GM19099 (cell line): Measurements from ENCODE around the gene SPDYE16.
"Not testable (repeated sequence)": the region's sequence is repeated elsewhere in the genome, so short reads cannot be mapped to it uniquely, and the experiment has no call there.

Experiments used
- POLR2A ChIP-seq: IDR thresholded peaks from 3 replicates; pipeline ENCODE4 v1.6.1; 2011; ENCODE audit warnings: low read depth; ENCODE audit not compliant: insufficient read length; ENCODE audit errors: extremely low read depth

The SPDYE16 gene, protein sequence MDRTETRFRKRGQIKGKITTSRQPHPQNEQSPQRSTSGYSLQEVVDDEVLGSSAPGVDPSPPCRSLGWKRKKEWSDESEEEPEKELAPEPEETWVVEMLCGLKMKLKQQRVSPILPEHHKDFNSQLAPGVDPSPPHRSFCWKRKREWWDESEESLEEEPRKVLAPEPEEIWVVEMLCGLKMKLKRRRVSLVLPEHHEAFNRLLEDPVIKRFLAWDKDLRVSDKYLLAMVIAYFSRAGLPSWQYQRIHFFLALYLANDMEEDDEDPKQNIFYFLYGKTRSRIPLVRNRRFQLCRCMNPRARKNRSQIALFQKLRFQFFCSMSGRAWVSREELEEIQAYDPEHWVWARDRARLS

DNA sequence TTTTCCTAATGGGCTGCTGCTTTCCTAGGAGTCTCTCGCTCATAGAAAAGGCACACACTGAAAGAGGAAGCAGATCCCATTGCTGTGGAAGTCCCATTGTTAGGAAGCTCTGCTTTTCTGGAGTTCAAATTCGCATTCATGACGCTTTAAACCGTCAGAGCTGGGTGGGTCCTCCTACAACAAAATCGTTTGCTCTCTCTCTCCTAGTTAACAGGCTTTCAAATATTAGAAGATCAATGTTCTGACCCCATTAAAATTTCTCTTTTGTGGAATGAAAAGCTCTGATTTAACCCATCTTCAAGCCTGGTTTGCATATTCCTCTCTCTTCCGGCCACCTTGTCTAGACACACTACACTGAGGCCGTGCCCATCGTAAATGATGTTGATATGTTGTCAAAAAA lies at the start of gene SPDYE16:
Gene SPDYE16 (minus strand): TSS at position 101 of the 400 bp plus-strand sequence. CDS start 1,838 bp downstream, outside the sequence.
- not testable (repeated sequence) for TF ChIP-seq POLR2A

- TF ChIP-seq POLR2A = peak; percentile 69
Observed at GRCh38 chr7:76549025-76549854, 6.1 kb upstream of the SPDYE16 start.

- no peak for TF ChIP-seq POLR2A
Observed at GRCh38 chr7:76515999-76516443, 27.1 kb downstream of the SPDYE16 start.

DNA sequence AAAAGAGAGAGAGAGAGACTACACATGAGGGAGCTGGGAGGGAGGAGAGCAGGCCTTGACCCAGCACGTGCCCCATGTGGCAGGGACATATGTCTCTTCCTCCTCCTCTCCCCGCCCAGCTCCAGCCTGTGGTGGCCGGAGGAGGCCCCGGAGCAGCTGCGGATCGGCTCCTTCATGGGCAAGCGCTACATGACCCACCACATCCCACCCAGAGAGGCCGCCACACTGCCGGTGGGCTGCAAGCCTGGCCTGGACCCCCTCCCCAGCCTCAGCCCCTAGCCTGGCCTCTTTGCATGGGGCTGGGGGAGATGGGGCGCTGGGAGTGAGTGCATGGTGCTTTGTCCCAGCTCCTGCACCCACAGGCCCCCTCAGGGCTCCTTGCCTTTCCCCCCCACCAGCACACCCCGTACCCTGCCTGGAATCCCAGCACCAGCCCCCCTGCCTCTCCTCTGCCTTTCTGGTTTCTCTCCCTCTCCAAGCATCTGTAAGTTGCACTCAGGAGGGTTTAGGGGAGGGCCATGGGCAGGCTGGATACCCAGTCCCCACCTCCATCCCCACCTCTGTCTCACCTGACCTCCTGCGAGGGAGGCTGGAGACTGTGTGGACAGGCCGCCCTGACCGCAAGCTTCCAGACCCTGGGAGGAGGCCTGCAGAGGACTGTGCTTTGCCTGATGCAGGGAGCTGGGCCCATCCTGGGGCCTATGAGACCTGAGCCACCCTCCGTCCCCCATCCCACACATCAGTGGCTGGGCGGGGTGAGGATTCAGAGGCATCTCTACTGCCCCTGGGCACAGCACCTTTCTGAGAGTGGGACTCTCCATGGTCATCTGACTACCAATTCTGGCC lies 27.9 kb downstream of the SPDYE16 start:
- no peak for TF ChIP-seq POLR2A

- TF ChIP-seq POLR2A = no peak
Observed at GRCh38 chr7:76513817-76514799, 29.0 kb downstream of the SPDYE16 start.

- no peak for TF ChIP-seq POLR2A
Observed at GRCh38 chr7:76512941-76513816, 29.9 kb downstream of the SPDYE16 start.

- TF ChIP-seq POLR2A = no peak
Observed at GRCh38 chr7:76509931-76510877, 32.9 kb downstream of the SPDYE16 start, which contains the start of gene UPK3B. Gene UPK3B, plus strand, starts transcription at chr7:76510552. Its CDS starts 101 bp downstream, at chr7:76510653.

- TF ChIP-seq POLR2A = no peak
Observed at GRCh38 chr7:76507723-76508406, 35.2 kb downstream of the SPDYE16 start.

DNA sequence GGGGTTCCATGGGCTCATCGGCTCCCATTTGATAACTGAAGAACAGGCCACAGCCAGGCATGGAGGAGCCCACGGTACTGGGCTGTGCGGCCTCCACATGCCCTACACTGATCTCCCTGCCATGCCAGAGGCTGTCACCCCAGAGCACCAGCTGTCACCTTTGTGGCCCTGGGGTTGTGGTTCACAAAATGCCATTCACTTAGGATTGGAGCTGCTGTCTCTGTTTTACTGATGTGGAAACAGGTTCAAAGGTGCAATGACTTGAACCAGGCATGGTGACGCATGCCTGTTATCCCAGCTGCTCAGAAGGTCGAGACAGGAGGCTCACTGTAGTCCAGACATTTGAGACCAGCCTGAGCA lies 37.0 kb downstream of the SPDYE16 start:
- TF ChIP-seq POLR2A = no peak

- no peak for TF ChIP-seq POLR2A
Observed at GRCh38 chr7:76505168-76506080, 37.7 kb downstream of the SPDYE16 start.
